GM12872 (cell line): ENCODE data around the gene IKZF1.

Source experiments
- CTCF ChIP-seq: IDR thresholded peaks from 3 replicates; pipeline ENCODE4 v1.5.1; 2011; ENCODE audit warnings: low read depth, mild to moderate bottlenecking, low read length, moderate library complexity; ENCODE audit not compliant: insufficient read depth

Gene IKZF1

GRCh38 chr7:50412973-50413372 is 108.5 kb downstream of the IKZF1 start:
- no peak for TF ChIP-seq CTCF

DNA sequence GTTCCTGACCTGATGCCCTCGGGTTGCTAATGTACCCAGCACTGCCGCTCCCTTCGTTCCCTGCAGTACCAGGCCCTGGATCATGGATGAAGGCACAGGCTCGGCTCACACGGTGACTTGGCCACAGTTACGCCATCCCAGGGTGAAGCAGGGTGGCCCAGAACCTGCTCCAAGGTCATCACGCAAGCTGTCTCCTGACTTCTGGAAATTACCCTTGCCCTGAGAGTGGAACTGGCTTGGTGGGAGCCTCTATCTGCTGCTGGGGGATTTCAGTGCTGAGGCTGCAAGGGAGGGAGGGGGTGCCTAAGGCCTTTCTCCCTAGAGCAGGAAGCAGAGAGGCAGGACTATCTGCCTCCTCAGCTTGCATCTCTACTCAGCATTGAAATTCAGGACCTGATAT is 109.0 kb downstream of the IKZF1 start:
- no peak for TF ChIP-seq CTCF

DNA sequence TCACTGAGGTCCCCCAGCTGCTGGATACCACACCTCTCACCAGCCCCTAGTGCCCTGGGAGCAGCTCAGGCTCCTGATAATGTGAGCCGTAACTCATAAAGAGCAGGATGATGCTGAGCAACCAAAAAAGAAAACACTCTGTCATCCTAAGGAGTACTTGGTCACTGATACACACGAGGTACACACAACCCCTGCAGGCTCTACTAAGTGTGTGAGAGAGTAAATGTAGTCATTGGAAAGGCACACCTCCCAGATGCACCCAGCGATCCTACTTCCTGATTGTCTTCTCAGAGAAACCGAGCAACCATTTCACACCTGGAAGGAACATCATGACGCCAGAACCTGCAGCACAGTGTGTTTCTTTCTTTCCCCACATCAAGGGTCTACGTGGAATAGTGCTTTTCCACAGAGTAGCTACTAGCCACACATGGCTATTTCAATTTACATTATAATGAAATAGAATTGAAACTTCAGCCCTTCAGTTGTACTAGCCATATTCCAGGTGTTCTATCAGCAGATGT is 111.4 kb downstream of the IKZF1 start:
- no peak for TF ChIP-seq CTCF

GRCh38 chr7:50416527-50417182 is 112.1 kb downstream of the IKZF1 start:
- TF ChIP-seq CTCF = no peak

- peak; percentile 98 for TF ChIP-seq CTCF
Observed at GRCh38 chr7:50418086-50418515, 113.6 kb downstream of the IKZF1 start.

DNA sequence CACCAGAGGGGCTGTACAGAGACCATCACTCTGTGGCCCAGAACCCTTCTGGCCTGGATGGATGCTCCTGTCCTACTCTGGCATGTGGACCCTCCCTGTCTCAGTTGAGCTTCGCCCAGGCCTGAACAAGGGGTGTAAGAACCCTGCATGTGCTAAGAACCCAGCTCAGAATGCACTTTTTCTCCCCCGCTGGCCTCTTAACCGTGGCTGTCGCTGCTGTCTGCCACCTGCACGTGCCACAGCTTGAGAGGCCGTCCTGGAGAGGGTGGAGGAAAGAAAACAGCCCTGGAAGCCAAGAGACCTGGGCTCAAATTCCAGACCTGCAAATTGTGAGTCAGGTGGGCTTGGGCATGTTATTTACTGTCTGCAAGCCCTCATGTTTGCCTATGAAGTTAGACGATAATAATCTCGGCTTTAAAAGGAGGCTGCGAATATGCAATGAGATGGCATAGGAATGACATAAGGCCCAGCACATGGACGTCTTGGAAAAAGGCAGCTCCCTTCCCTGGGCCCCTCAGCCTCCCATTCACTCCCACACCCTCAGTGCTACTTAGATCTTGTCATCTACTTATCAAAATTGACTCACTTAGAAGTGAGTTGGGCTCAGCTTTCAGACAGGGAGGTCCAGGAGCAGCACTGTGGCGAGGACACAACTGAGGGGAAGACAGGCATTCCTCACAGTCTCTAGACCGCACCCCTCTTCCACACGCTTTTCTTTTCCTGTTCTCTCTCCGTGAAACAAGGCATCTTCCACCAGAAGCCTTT is 114.2 kb downstream of the IKZF1 start:
- no peak for TF ChIP-seq CTCF

DNA sequence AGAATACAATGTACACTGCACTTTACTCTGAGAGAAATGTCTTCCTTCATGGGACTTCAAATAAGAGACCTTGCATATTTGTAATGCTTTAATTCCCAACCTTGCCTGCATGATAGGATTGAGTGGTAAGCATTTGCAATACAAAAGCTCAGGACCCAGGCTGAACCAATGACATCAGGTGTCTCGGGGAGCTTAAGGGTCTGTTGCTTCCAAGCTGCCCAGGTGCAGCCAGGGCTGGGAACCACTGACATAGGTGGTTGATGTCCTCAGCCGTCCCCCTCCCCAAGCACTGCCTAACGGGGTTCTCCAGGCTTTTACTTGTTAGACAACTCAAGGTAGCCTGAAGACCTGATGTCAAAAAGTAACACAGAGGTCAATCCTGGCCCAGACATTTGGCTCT is 116.5 kb downstream of the IKZF1 start:
- no peak for TF ChIP-seq CTCF
